GM12878 (cell line): Measurements from ENCODE around the gene FOXP1.

ENCODE experiments used
- CHD1 ChIP-seq: IDR thresholded peaks from 2 replicates; pipeline ENCODE4 v1.6.1; 2012; ENCODE audit warnings: low read depth, low read length, improper control_type of control experiment
- CHD2 ChIP-seq: IDR thresholded peaks from 2 replicates; pipeline ENCODE4 v1.6.1; 2011; ENCODE audit warnings: low read depth, low read length, improper control_type of control experiment, borderline replicate concordance
- CTCF ChIP-seq, 3 experiments: IDR thresholded peaks in 2 of 3; conservative IDR thresholded peaks in 1 of 3; 2 replicates each; pipeline ENCODE4 v1.5.1; 2011; ENCODE audit warnings: low read depth in 3 of 3, low read length in 3 of 3, mild to moderate bottlenecking in 3 of 3, control low read depth in 2 of 3, moderate library complexity in 2 of 3, inconsistent platforms in 1 of 3, mixed read lengths in 1 of 3; ENCODE audit not compliant: control insufficient read depth in 2 of 3, insufficient read depth in 1 of 3; ENCODE audit errors: extremely low read depth in 1 of 3
- KDM1A ChIP-seq: fragments of 200-600 bp; sonication (generic); IDR thresholded peaks from 2 replicates; pipeline ENCODE4 v1.6.1; 2016; ENCODE audit warnings: borderline replicate concordance
- POLR2A ChIP-seq: IDR thresholded peaks from 2 replicates; pipeline ENCODE4 v1.6.1; 2011; ENCODE audit warnings: low read depth, mild to moderate bottlenecking, low read length
- POLR2AphosphoS5 ChIP-seq: IDR thresholded peaks from 2 replicates; pipeline ENCODE4 v1.6.1; 2011; ENCODE audit warnings: mild to moderate bottlenecking, low read length, inconsistent platforms
- RAD21 ChIP-seq: IDR thresholded peaks from 2 replicates; pipeline ENCODE4 v1.6.1; 2011; ENCODE audit warnings: mild to moderate bottlenecking, low read depth, low read length, moderate library complexity; ENCODE audit not compliant: insufficient read depth
- RELB ChIP-seq: fragments of 450-650 bp; IDR thresholded peaks from 2 replicates; pipeline ENCODE4 v1.6.1; 2017; ENCODE audit warnings: low read depth, mild to moderate bottlenecking, moderate library complexity
- SIN3A ChIP-seq: IDR thresholded peaks from 2 replicates; pipeline ENCODE4 v1.6.1; 2012; ENCODE audit warnings: low read depth, low read length, improper control_type of control experiment
- SPI1 ChIP-seq: IDR thresholded peaks from 2 replicates; pipeline ENCODE4 v1.6.1; 2011; ENCODE audit warnings: low read depth, mild to moderate bottlenecking, low read length, moderate library complexity, borderline replicate concordance; ENCODE audit not compliant: insufficient read depth
- USF1 ChIP-seq: IDR thresholded peaks from 2 replicates; pipeline ENCODE4 v1.6.1; 2011; ENCODE audit warnings: borderline replicate concordance, low read depth, mild to moderate bottlenecking, moderate library complexity, mixed read lengths, low read length; ENCODE audit not compliant: insufficient read depth; ENCODE audit errors: extremely low read length
- TF ChIP-seq, protein P1 (sequence below): IDR thresholded peaks from 2 replicates; pipeline ENCODE4 v1.6.1; 2012; ENCODE audit warnings: low read depth, low read length, improper control_type of control experiment
- TF ChIP-seq, protein P2 (sequence below): IDR thresholded peaks from 2 replicates; pipeline ENCODE4 v1.6.1; 2011; ENCODE audit warnings: mild to moderate bottlenecking, low read depth, low read length, moderate library complexity; ENCODE audit not compliant: insufficient replicate concordance
- TF ChIP-seq, protein P3 (sequence below): fragments of 450-650 bp; IDR thresholded peaks from 2 replicates; pipeline ENCODE4 v1.6.1; 2017; ENCODE audit warnings: antibody characterized with exemption, mild to moderate bottlenecking, moderate library complexity

GRCh38 chr3:70951316-70951715 is 632.2 kb downstream of the FOXP1 start:
- TF ChIP-seq SIN3A, result no peak
- TF ChIP-seq RAD21, result no peak
- TF ChIP-seq POLR2A, result no peak
- TF ChIP-seq, protein P1, sequence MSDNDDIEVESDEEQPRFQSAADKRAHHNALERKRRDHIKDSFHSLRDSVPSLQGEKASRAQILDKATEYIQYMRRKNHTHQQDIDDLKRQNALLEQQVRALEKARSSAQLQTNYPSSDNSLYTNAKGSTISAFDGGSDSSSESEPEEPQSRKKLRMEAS, result no peak
- no peak for TF ChIP-seq CTCF (IDR thresholded peaks at IDR 0.05 in 2 of 3, conservative IDR thresholded peaks at IDR 0.05 in 1 of 3; ENCODE audit: control insufficient read depth in 2 of 3, extremely low read depth in 1 of 3, insufficient read depth in 1 of 3, low read depth in 3 of 3, low read length in 3 of 3)
- TF ChIP-seq RELB, result no peak
- no peak for TF ChIP-seq POLR2AphosphoS5
- TF ChIP-seq, protein P2, sequence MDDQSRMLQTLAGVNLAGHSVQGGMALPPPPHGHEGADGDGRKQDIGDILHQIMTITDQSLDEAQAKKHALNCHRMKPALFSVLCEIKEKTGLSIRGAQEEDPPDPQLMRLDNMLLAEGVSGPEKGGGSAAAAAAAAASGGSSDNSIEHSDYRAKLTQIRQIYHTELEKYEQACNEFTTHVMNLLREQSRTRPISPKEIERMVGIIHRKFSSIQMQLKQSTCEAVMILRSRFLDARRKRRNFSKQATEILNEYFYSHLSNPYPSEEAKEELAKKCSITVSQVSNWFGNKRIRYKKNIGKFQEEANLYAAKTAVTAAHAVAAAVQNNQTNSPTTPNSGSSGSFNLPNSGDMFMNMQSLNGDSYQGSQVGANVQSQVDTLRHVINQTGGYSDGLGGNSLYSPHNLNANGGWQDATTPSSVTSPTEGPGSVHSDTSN, result no peak
- TF ChIP-seq SPI1, result no peak
- no peak for TF ChIP-seq USF1
- TF ChIP-seq, protein P3, sequence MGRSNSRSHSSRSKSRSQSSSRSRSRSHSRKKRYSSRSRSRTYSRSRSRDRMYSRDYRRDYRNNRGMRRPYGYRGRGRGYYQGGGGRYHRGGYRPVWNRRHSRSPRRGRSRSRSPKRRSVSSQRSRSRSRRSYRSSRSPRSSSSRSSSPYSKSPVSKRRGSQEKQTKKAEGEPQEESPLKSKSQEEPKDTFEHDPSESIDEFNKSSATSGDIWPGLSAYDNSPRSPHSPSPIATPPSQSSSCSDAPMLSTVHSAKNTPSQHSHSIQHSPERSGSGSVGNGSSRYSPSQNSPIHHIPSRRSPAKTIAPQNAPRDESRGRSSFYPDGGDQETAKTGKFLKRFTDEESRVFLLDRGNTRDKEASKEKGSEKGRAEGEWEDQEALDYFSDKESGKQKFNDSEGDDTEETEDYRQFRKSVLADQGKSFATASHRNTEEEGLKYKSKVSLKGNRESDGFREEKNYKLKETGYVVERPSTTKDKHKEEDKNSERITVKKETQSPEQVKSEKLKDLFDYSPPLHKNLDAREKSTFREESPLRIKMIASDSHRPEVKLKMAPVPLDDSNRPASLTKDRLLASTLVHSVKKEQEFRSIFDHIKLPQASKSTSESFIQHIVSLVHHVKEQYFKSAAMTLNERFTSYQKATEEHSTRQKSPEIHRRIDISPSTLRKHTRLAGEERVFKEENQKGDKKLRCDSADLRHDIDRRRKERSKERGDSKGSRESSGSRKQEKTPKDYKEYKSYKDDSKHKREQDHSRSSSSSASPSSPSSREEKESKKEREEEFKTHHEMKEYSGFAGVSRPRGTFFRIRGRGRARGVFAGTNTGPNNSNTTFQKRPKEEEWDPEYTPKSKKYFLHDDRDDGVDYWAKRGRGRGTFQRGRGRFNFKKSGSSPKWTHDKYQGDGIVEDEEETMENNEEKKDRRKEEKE, result no peak
- no peak for TF ChIP-seq CHD2
- TF ChIP-seq CHD1, result no peak
- no peak for TF ChIP-seq KDM1A
